Naive B cell (primary cell): ENCODE measurements around the gene C17orf75. TPM values are rescaled to one million over a fixed set of nuclear protein-coding genes. Genes with fewer than 3 reads are reported as not detected.

Source experiments
- ATAC-seq, 2 donors: fragments of 150-1000 bp; cut with Tn5 transposase; 2 replicates each; pipeline ENCODE4 v1.10.0; 2021; ENCODE audit warnings: low read depth in 2 of 2, mild to moderate bottlenecking in 2 of 2, moderate library complexity in 2 of 2
- DNase-seq: peaks from one replicate; pipeline ENCODE4 v3.0.0; 2022
- H3K27ac Mint-ChIP-seq, 6 donors: one replicate each; pipeline ENCODE4 v1.8.0; 2020 to 2022; ENCODE audit warnings: mild to moderate bottlenecking in 6 of 6, mixed read lengths in 6 of 6, moderate library complexity in 5 of 6, inconsistent platforms in 2 of 6
- H3K27me3 Mint-ChIP-seq, 3 donors: one replicate each; pipeline ENCODE4 v1.8.0; 2021 to 2022; ENCODE audit warnings: mixed read lengths in 3 of 3, mild to moderate bottlenecking in 1 of 3
- H3K36me3 Mint-ChIP-seq, 2 donors: one replicate each; pipeline ENCODE4 v1.8.0; 2020 to 2022; ENCODE audit warnings: mixed read lengths in 2 of 2, inconsistent platforms in 1 of 2, mild to moderate bottlenecking in 1 of 2
- H3K4me1 Mint-ChIP-seq, 3 donors: one replicate each; pipeline ENCODE4 v1.8.0; 2020 to 2022; ENCODE audit warnings: mixed read lengths in 3 of 3, inconsistent platforms in 1 of 3, mild to moderate bottlenecking in 1 of 3, moderate library complexity in 1 of 3
- H3K4me3 Mint-ChIP-seq, 8 donors: one replicate each; pipeline ENCODE4 v1.8.0; 2020 to 2022; ENCODE audit warnings: mild to moderate bottlenecking in 8 of 8, mixed read lengths in 8 of 8, moderate library complexity in 8 of 8, inconsistent platforms in 2 of 8
- H3K9me3 Mint-ChIP-seq, 7 donors: one replicate each; pipeline ENCODE4 v1.8.0; 2020 to 2022; ENCODE audit warnings: mixed read lengths in 7 of 7, mild to moderate bottlenecking in 5 of 7, inconsistent platforms in 2 of 7, moderate library complexity in 1 of 7
- polyA plus RNA-seq, 6 donors: library from polyadenylated mRNA; unstranded; fragments of 300-500 nt; fragmentation: Illumina TruSeq; gene quantifications; one replicate each; pipeline ENCODE4 v1.2.3, GENCODE V29; 2021; ENCODE audit warnings: low read depth in 6 of 6

The C17orf75 gene
- polyA plus RNA-seq, 6 donors from 2014 or later = 4.5 to 12.4 (median 9.6) TPM

DNA sequence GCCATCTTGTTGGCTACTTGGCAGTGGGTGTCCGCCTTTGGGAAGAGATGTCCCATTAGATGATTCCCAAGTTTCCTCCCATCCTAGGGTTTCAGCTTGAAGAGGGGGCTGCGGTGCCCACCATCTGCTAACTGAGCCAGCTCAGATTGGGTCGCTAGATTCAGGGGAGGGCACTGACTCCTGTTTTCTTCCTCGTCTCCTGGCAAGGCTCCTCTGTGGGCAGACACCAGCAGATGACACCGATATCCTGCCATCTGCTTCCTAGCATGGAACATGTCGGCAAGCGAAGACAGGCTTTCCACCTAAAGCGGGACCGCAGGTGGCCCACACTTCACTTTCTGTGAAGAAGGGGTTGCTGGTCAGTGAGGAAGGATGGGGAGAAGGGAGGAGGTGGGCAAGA lies 27.3 kb downstream of the C17orf75 start:
- H3K27ac Mint-ChIP-seq = no peak overlapping the region

GRCh38 chr17:32311028-32311536 lies 30.9 kb downstream of the C17orf75 start:
- no peak for ATAC-seq
- Mint-ChIP-seq H3K27me3 (peaks cover 3 to 21% (median 8%) of the 10 kb centered on the region in 3 donors), H3K9me3 (no peaks in the 10 kb centered on the region), H3K27ac (no peak overlapping the region), H3K4me1 (peaks cover 0 to 3% (median 0%) of the 10 kb centered on the region in 3 donors), H3K36me3 (no peaks in the 10 kb centered on the region), H3K4me3 (peak overlapping the region in 1 of 8 donors; percentile 55)
- DNase-seq = no peak

More for the DNA sequence above, 27.3 kb downstream of the C17orf75 start:
- Mint-ChIP-seq H3K4me3 (peak overlapping the region in 1 of 8 donors; percentile 10), H3K9me3 (no peaks in the 10 kb centered on the region), H3K4me1 (peaks cover 8 to 17% (median 16%) of the 10 kb centered on the region in 3 donors), H3K36me3 (no peaks in the 10 kb centered on the region), H3K27me3 (peaks cover 3 to 19% (median 8%) of the 10 kb centered on the region in 3 donors)
- ATAC-seq = no peak
- DNase-seq = no peak

GRCh38 chr17:32307658-32308057 lies 34.3 kb downstream of the C17orf75 start:
- H3K4me3 Mint-ChIP-seq = no peak overlapping the region
- H3K36me3 Mint-ChIP-seq = no peaks in the 10 kb centered on the region
- H3K27ac Mint-ChIP-seq = no peak overlapping the region
- ATAC-seq (no peak), DNase-seq (no peak)
- peaks cover 3 to 30% (median 20%) of the 10 kb centered on the region in 3 donors for H3K27me3 Mint-ChIP-seq
- no peaks in the 10 kb centered on the region for H3K9me3 Mint-ChIP-seq
- peaks cover 0 to 3% (median 0%) of the 10 kb centered on the region in 3 donors for H3K4me1 Mint-ChIP-seq

DNA sequence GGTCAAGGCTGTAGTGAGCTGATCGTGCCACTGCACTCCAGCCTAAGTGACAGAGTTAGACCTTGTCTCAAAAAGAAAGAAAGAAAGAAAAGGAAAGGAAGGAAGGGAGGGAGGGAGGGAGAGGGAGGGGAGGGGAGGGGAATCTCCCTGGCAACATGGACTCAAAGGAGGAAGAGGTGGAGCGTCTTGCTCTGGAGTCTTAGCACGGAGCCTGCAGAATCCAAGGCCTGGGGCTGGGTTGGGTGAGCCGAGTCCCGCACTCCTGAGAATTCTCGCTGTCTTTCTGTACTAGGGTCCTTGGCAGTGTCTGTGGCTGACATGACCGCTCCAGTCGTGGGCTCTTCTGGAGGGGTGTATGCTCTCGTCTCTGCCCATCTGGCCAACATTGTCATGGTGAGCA lies 36.9 kb downstream of the C17orf75 start:
- no peak for ATAC-seq
- Mint-ChIP-seq H3K27ac (no peak overlapping the region), H3K9me3 (no peaks in the 10 kb centered on the region), H3K27me3 (peaks cover 0 to 30% (median 20%) of the 10 kb centered on the region in 3 donors), H3K4me3 (no peak overlapping the region), H3K4me1 (no peaks in the 10 kb centered on the region), H3K36me3 (no peaks in the 10 kb centered on the region)
- no peak for DNase-seq

DNA sequence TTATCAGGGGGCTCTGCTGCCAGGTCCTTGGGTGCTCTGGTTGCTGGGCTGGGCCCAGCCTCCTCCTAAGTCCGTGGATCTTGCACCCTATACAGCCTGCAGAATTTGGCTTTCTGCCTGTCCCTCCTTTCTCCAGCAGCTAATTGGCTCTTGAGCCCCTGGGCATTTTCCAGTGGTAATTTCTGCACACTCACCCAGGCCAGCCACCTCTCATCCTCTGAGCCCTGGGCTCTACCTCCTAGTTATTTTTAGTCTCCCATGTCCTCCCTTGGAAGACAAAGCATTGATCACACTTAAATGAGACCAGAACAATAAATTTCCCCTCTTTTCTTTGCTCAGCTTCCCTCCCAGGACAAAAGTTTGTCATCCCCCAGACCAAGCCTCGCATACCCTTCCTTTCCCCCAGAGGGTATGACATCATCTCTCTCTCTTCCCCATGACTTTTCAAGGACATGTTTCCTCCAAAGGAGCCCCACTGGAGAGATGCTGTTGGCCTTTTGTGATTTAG lies 38.1 kb downstream of the C17orf75 start:
- no peaks in the 10 kb centered on the region for H3K36me3 Mint-ChIP-seq
- DNase-seq (no peak), ATAC-seq (no peak)
- no peak overlapping the region for H3K4me3 Mint-ChIP-seq
- H3K4me1 Mint-ChIP-seq = no peaks in the 10 kb centered on the region
- H3K9me3 Mint-ChIP-seq = no peaks in the 10 kb centered on the region
- H3K27me3 Mint-ChIP-seq = peaks cover 0 to 30% (median 20%) of the 10 kb centered on the region in 3 donors
- H3K27ac Mint-ChIP-seq = no peak overlapping the region

GRCh38 chr17:32302860-32303649 lies 38.9 kb downstream of the C17orf75 start:
- DNase-seq = no peak
- Mint-ChIP-seq H3K4me1 (no peaks in the 10 kb centered on the region), H3K9me3 (no peaks in the 10 kb centered on the region), H3K27me3 (peaks cover 0 to 25% (median 20%) of the 10 kb centered on the region in 3 donors), H3K4me3 (no peak overlapping the region), H3K36me3 (no peaks in the 10 kb centered on the region), H3K27ac (no peak overlapping the region)
- ATAC-seq = no peak

GRCh38 chr17:32302037-32302436 lies 39.9 kb downstream of the C17orf75 start:
- H3K9me3 Mint-ChIP-seq = no peaks in the 10 kb centered on the region
- no peak for DNase-seq
- no peaks in the 10 kb centered on the region for H3K4me1 Mint-ChIP-seq
- no peak for ATAC-seq
- H3K4me3 Mint-ChIP-seq = no peak overlapping the region
- H3K27me3 Mint-ChIP-seq = peaks cover 0 to 25% (median 20%) of the 10 kb centered on the region in 3 donors
- no peak overlapping the region for H3K27ac Mint-ChIP-seq
- H3K36me3 Mint-ChIP-seq = no peaks in the 10 kb centered on the region

DNA sequence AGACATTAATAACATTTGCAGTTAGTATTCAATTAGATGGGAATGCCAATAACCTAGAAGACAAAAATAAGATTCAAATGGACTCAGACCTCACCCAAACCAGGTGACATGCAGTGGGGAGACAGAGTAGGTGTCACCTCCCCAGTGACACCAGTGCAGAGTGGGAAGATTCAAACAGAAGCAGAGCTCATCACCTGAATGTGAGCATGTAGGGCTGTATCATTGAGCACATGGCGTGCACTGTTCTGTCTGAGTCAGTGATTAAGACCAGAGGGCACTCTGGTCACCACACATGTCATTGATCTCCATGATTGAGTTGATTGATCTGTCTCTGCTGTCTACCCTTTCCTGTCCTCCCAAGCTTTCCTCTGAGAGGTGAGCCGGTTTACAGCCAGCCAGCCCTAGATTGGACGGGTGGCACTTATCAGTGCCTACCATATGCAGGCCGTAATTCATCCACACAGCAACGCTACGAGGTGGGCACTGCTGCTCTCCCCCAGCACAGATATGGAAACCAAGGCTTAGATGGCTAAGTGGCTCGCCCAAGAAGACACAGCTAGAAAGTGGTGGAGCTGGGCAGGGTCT lies 42.3 kb downstream of the C17orf75 start:
- peaks cover 0 to 18% (median 14%) of the 10 kb centered on the region in 3 donors for H3K27me3 Mint-ChIP-seq
- DNase-seq (no peak), ATAC-seq (no peak)
- H3K27ac Mint-ChIP-seq = no peak overlapping the region
- no peaks in the 10 kb centered on the region for H3K36me3 Mint-ChIP-seq
- H3K9me3 Mint-ChIP-seq = no peaks in the 10 kb centered on the region
- H3K4me1 Mint-ChIP-seq = no peaks in the 10 kb centered on the region
- no peak overlapping the region for H3K4me3 Mint-ChIP-seq

DNA sequence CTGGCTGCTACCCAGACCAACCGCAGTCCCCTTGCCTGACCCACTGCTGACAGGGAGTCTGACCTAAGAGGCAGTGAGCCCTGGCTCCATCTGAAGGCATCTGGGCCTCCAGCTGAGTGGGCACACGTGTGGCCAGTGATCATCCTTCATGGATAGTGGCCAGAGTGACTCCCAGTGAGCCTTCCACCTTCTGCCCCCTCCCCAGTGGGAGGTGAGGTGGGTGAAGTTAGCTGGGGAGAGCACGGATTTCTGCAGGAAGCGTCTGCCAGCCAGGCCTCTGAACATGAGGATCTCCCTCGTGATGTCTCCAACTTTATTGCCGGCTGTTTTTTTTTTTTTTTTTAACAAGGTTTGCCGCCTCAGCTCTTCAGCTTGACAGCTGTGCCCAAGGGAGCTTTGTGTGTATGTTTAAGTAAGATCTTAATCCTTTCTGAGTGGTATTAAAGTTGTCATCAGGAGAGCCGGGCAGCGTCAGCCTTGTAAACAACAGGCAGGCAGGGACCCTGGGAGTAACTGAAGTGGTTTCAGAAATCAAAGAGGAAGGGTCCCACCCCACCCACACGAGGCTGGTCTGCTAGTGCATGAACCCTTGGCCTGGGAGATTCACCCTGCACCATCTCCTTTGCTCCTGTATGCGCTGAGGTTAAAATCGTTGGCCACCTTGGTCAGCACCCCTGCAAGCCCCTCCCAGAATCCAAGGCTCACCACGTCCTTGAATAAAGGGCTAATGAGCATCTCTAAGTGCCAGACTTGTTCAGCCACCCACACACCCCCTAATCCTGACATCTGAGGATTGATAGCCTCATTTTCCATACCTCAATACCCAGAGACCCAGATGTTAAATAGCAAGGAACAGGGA lies 43.0 kb downstream of the C17orf75 start:
- H3K9me3 Mint-ChIP-seq = no peaks in the 10 kb centered on the region
- H3K36me3 Mint-ChIP-seq = no peaks in the 10 kb centered on the region
- ATAC-seq = no peak
- no peaks in the 10 kb centered on the region for H3K4me1 Mint-ChIP-seq
- H3K4me3 Mint-ChIP-seq = no peak overlapping the region
- no peak for DNase-seq
- peaks cover 0 to 10% (median 8%) of the 10 kb centered on the region in 3 donors for H3K27me3 Mint-ChIP-seq
- peak overlapping the region in 1 of 6 donors; percentile 32 for H3K27ac Mint-ChIP-seq

DNA sequence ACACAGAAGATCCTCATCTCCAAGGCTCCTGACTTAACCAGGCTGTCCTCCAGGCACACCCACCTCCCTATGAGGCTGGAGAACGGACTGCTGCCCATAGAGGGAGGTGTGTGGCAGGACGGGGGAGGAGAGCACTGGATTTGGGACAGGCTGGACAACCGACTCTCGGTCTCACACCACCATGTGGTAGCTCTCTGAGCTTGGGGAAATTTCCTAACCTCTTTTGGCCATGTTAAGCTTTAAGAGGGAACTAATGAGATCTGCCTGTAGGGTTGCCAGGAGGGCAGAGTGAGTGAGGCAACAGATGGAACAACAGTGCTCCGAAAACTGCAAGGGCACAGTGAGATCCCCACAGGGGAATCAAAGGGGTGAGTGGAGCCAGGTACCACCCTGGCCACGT lies 43.7 kb downstream of the C17orf75 start:
- no peaks in the 10 kb centered on the region for H3K36me3 Mint-ChIP-seq
- no peak overlapping the region for H3K27ac Mint-ChIP-seq
- H3K4me3 Mint-ChIP-seq = no peak overlapping the region
- H3K27me3 Mint-ChIP-seq = peaks cover 0 to 7% (median 1%) of the 10 kb centered on the region in 3 donors
- DNase-seq = no peak
- ATAC-seq = no peak
- no peaks in the 10 kb centered on the region for H3K9me3 Mint-ChIP-seq
- peaks cover 0 to 1% (median 0%) of the 10 kb centered on the region in 3 donors for H3K4me1 Mint-ChIP-seq

GRCh38 chr17:32297860-32298259 lies 44.1 kb downstream of the C17orf75 start:
- Mint-ChIP-seq H3K36me3 (no peaks in the 10 kb centered on the region), H3K4me1 (peaks cover 2 to 6% (median 3%) of the 10 kb centered on the region in 3 donors), H3K9me3 (no peaks in the 10 kb centered on the region), H3K27me3 (peaks cover 0 to 7% (median 0%) of the 10 kb centered on the region in 3 donors), H3K27ac (no peak overlapping the region), H3K4me3 (no peak overlapping the region)
- ATAC-seq (no peak), DNase-seq (no peak)

DNA sequence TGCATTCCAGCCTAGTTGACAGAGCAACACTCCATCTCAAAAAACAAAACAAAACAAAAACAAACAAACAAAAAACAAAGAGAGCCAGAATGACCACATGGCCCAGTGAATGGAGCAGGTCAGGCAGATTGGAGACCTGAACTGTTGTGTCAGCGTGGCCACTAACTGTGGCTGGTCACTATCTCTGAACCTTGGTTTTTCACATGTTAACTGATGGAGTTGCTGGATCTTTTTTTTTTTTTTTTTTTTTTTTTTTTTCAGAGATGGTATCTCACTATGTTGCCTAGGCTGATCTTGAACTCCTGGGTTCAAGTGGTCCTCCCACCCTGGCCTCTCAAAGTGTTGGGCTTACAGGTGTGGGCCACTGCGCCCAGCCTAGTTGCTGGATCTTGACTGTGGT lies 44.5 kb downstream of the C17orf75 start:
- H3K36me3 Mint-ChIP-seq = no peaks in the 10 kb centered on the region
- H3K9me3 Mint-ChIP-seq = no peaks in the 10 kb centered on the region
- no peak overlapping the region for H3K4me3 Mint-ChIP-seq
- peaks cover 0 to 7% (median 0%) of the 10 kb centered on the region in 3 donors for H3K27me3 Mint-ChIP-seq
- no peak overlapping the region for H3K27ac Mint-ChIP-seq
- DNase-seq = no peak
- no peak for ATAC-seq
- peaks cover 4 to 10% (median 7%) of the 10 kb centered on the region in 3 donors for H3K4me1 Mint-ChIP-seq

GRCh38 chr17:32292094-32292493 lies 49.9 kb downstream of the C17orf75 start:
- Mint-ChIP-seq H3K27me3 (peaks cover 16 to 34% (median 27%) of the 10 kb centered on the region in 3 donors), H3K36me3 (no peaks in the 10 kb centered on the region), H3K4me1 (peaks cover 4 to 22% (median 14%) of the 10 kb centered on the region in 3 donors), H3K27ac (no peak overlapping the region), H3K4me3 (no peak overlapping the region), H3K9me3 (no peaks in the 10 kb centered on the region)
- no peak for ATAC-seq
- DNase-seq = no peak
